CD4-positive, alpha-beta T cell treated with Interleukin-10 for 1 hour (primary cell): Measurements from ENCODE around the gene CNPY4.

Experiments used
- DNase-seq: peaks from one replicate; pipeline ENCODE4 v3.0.0-alpha.2; 2020

CNPY4 gene

DNA sequence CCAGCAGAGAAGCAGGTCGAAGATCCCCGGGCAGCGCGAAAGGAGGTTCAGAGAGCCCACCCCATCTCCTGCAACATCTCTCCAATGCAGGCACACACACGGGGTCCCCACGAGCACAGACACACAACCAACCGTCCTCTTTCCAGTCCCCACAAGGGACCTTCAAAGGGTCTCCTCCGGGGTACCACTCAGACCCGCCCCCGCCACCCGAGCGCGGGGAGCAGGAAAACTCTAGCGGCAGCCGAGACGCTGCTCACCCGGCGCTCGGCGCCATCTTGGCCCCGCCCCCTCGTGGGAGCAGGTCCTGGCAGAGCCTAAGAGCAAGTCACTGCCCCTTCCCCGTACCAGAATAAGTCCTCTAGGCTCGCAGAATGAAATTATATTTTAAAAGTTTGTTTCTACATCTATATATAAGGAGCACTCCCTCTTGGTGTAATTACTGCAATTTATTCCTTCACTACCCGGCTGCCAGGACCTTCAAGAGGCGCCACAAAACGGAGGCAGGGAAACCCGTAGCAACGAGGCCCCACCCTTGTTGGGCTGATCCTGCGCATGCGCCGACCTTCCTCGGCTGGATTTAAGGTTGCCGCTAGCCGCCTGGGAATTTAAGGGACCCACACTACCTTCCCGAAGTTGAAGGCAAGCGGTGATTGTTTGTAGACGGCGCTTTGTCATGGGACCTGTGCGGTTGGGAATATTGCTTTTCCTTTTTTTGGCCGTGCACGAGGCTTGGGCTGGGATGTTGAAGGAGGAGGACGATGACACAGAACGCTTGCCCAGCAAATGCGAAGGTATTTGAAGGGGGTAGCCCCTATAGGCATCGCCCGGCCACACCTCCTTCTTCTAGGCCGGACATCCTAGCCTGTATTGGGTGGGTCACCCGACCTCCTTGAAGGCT is at the start of gene CNPY4, which contains the start of gene TAF6:
TSS of gene CNPY4 (plus strand) at position 563 of the 898 bp plus-strand sequence. CDS start at position 674, 111 bp downstream.
TSS of gene TAF6 (minus strand) at position 287 of the 898 bp plus-strand sequence. CDS start 5,149 bp downstream, outside the sequence.
- DNase-seq = peak; percentile 96

DNA sequence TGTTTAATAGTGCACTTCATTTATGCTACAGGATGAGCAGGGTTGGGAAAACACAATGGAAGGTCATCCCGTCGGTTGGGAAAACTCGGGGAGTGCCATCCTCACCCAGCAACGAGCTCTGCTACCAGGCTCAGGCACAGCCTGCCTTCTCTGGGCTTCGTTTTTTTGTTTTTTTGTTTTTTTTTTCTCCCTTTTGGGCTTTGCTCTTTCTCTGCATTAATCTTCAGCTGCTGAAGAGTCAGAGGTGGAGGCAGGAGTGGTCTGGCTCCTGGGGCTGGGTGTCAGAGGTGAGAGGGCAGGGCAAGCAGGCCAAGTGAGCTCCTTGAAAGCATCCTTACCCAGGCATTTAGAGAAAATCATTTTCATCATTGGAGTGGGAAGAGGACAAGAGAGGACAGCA is 49.4 kb upstream of the CNPY4 start:
- no peak for DNase-seq

DNA sequence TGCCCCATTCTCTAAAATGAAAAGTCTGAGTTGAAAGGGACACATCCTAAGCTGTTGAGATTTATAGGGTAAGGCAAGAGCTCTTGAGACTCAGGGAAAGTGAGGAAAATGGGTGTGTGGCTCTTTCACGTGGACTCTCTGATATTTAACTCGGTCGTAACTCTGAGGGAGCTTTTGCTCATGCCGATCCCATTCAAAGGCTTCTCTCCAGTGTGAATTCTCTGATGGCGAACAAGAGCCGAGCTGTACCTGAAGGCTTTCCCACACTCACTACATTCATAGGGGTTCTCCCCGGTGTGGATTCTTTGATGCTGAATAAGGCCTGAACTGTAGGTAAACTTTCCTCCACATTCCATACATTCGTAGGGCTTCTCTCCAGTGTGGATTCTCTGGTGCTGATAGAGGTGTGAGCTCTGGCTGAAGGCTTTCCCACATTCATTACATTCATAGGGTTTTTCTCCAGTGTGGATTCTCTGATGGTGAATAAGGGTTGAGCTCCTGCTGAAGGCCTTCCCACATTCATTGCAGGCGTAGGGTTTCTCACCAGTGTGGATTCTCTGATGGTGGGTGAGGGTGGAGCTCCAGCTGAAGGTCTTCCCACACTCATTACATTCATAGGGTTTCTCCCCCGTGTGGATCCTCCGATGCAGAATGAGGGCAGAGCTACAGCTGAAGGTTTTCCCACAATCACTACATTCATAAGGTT is 48.3 kb upstream of the CNPY4 start:
- no peak for DNase-seq

DNA sequence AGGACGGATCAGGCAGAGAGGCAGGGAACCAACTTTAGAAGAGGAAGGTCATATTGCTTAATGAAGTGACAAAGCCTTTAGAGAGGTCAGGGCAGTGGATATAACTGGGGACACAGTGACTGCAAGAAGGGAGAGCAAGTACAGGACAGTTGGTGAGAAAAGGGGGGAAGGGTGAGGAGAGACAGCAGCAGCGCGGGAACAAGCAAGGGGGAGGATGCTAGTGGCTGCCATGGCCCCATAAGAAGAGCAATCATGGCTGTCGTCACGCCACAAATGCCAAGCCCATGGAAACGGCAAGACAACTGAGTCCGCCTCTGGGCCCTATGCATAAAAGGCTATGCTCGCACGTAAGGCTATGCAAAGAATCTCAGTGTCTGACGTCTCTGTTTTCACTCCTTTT is 47.0 kb upstream of the CNPY4 start:
- DNase-seq = no peak

- DNase-seq = no peak
Observed at GRCh38 chr7:100074841-100075240, 44.6 kb upstream of the CNPY4 start.

- no peak for DNase-seq
Observed at GRCh38 chr7:100075418-100075817, 44.0 kb upstream of the CNPY4 start.

DNA sequence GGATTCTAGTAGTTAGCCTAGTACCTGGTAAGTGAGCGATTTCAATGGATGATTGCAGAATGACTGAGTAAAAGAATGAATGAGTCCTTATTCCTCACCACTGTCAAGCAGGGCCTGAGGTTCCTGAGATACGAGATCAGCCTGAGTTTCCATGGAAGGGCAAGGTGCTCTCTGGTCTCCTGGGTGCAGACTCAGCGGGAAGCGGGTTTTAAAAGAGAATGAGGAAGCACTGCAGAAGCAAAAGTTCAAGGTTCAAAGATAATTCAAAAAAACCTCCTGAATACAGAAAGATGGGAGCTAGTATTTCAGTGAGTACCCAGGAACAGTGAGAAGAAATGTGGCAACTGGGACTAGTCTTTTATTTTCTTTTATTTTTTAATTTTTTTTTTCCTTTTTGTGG is 42.2 kb upstream of the CNPY4 start:
- no peak for DNase-seq

DNA sequence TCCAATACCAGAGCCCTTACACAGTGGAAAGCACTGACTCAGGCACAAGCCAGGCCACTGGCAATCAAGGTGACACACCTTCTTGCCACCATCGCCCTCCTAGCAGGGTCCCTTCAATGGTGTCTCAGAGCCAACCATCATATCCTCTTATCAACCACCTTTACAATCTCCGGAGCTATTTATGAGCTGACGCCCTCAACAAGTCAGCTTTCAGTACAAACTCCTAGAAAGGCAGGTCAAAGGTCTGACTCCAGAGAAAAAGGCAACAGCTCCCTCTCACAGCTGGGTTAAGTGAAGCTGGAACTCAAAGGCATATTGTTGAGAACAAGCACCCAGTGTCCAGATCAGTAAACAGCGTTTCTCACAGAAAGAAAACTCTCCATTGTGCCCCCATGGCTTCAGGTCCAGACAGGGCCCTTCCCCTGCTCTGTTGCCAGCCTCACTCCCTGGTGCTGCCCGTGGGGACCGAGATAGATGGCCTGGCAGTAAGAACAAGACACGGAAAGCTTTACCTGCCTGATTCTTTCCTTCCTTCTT is 40.3 kb upstream of the CNPY4 start:
- no peak for DNase-seq

DNA sequence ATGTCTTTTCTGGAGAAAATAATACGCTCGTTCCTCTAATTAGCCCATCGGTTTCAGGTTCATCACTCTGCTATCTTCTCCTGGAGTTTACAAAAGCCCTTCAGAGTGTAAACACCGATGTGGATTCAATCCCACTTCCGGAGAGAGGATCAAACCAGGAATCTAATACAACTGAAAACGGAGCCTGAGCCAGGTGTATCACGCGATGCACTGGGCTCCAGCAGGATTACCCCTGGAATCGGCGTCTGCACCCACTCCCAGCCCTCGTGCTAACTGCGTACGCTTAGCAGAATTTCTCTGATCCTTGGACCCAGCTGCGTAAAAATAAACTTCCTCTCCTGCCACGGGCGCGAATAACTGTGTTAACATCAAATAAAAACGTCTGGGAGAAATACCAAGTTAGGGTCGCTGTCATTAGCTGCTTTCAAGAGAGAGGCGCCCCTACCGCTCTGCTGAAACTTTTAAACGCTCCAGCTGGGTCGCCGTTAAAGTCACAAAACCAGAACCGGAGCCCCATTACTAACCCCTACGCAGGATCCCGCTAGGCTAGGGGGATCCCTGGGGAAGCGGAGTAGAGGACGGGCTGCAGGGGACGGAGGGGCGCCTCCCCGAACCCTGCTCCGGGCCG is 38.4 kb upstream of the CNPY4 start:
- no peak for DNase-seq

GRCh38 chr7:100081535-100082102 is 37.8 kb upstream of the CNPY4 start, which contains the start of gene ZNF3:
Gene ZNF3 (minus strand): TSS chr7:100081723. CDS start chr7:100077357, 4,366 bp downstream.
- DNase-seq = peak; percentile 99

DNA sequence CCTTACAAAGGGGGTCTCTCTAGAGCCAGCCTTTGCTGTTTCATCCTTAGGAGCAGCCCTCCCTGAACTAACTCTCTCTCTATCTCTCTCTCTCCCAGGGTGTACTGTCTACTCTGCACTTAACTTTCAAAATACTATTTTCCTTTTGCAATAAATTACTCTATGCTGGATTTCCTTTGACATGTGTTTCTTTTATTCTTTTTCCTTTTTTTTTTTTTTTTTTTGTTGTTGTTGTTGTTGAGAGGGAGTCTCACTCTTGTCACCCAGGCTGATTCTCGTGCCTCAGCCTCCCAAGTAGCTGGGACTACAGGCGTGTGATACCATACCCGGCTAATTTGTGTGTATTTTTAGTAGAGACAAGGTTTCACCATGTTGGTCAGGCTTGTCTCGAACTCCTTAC is 36.5 kb upstream of the CNPY4 start:
- no peak for DNase-seq

- no peak for DNase-seq
Observed at GRCh38 chr7:100085515-100085914, 33.9 kb upstream of the CNPY4 start.

DNA sequence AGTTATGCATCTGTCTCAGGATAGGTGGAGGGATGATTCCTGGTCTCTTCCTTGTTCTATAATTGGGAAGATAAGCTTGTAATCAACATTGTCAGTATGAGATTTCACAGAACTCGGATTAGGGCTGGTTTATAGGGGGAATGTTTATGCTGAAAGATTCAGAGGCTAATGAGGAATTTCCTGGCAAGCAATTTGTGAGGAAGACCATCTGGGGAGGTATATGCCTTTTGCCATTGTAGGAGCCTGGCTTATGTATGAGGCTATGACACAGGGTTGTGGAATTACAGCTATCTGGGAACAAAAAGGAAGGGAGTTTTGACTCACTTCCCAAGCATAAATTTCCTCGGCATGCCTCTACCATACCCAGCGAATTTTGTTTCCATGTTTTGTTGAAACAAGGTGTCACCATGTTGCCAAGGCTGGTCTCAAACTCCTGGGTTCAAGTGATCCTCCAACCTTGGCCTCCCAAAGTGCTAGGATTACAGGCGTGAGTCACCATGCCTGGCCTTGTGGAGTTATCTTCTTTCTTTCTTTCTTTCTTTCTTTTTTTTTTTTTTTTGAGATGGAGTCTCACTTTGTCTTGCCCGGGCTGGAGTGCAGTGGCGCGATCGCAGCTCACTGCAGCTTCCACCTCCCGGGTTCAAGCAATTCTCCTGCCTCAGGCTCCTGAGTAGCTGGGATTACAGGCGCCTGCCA is 32.2 kb upstream of the CNPY4 start:
- DNase-seq = no peak

- DNase-seq = no peak
Observed at GRCh38 chr7:100088095-100088620, 31.3 kb upstream of the CNPY4 start.

DNA sequence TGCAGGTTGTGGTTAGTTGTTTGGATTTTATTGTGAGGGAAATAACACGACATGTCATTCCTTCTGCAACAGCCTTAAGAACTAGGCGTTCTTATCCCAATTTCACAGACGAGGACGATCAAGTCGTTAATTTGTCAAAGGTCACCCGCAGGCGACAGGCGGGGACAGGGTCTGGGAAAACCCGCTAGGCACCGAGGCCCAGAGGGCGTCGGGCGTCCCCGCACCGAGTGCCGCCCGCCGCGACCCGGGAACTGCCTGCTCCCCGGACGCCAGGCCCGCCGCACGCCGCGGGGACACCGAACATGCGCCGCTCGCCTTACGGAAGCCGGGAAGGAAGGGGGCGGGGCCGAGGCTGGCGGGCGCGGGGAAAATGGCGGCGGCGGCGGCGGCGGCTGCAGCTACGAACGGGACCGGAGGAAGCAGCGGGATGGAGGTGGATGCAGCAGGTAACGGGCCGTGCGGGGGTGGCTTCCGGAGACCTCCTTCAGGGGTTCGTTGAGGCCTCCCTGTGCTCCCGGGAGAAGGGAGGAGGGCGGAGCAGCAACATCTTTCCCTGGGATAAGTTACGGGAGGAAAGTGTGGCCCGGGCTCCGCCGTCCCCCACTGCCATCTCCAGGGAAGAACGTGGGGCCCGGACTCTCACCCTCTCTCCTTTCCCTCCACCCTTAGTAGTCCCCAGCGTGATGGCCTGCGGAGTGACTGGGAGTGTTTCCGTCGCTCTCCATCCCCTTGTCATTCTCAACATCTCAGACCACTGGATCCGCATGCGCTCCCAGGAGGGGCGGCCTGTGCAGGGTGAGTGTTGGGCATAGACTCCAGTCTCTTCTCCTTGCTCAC is 30.6 kb upstream of the CNPY4 start, which contains the start of gene COPS6:
TSS of gene COPS6 (plus strand) at position 349 of the 837 bp plus-strand sequence. CDS start at position 371, 22 bp downstream.
- DNase-seq = peak; percentile 89

DNA sequence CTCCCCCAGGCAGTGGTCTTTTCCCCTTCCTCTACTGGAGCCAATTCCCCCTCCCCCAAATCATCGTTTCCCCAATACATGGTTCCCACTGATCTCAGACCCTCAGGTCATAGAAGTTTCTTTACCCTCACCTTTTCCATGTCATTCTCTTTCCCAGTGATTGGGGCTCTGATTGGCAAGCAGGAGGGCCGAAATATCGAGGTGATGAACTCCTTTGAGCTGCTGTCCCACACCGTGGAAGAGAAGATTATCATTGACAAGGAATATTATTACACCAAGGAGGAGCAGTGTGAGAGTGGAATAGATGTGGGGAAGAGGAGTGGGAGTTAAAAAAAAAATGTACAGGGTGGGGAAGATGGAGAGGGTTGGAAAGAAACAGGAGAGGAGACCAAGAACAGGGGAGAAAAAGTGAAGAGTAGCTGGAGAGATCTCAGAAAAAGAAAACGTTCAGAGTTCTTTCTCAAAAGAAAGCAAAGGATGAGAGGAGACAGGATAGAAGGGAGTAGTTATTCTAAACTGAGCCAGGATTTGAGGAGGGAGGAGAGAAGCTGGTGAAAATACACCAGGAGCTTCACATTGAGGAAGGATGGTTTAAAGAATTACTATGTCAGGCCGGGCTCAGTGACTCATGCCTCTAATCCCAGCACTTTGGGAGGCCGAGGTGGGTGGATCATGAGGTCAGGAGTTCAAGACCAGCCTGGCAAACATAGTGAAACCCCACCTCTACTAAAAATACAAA is 29.8 kb upstream of the CNPY4 start:
- no peak for DNase-seq

GRCh38 chr7:100090527-100091410 is 28.7 kb upstream of the CNPY4 start:
- DNase-seq = no peak

GRCh38 chr7:100091411-100092181 is 27.8 kb upstream of the CNPY4 start:
- DNase-seq = no peak
